HepG2 (cell line): Measurements from ENCODE around the gene ZNF154. TPM values are rescaled to one million over a fixed set of nuclear protein-coding genes. Genes with fewer than 3 reads are reported as not detected.

Experiments used
- CBX2 ChIP-seq, 2 experiments: fragments of 200-600 bp in 1 of 2; sonication (generic); formaldehyde crosslinking in 1 of 2; IDR thresholded peaks; 2 replicates each; pipeline versions ENCODE4 v1.7.0 to v1.8.1; 2018 to 2022; ENCODE audit warnings: low read depth in 2 of 2, low read length in 1 of 2, mild to moderate bottlenecking in 1 of 2, missing genetic modification reagents in 1 of 2
- GABPA ChIP-seq, 2 experiments: IDR thresholded peaks; 2 replicates each; pipeline ENCODE4 v1.6.1; 2011 to 2016; ENCODE audit warnings: low read depth in 2 of 2, low read length in 1 of 2, missing biosample characterization in 1 of 2, missing genetic modification characterization in 1 of 2
- KDM5B ChIP-seq: sonication (generic); formaldehyde crosslinking; IDR thresholded peaks from 2 replicates; pipeline ENCODE4 v1.4.0; 2020; ENCODE audit warnings: missing genetic modification reagents, mild to moderate bottlenecking, borderline replicate concordance
- MAFF ChIP-seq: IDR thresholded peaks from 2 replicates; pipeline ENCODE4 v1.6.1; 2011; ENCODE audit warnings: low read depth, low read length, improper control_type of control experiment
- NFKBIZ ChIP-seq: IDR thresholded peaks from 2 replicates; pipeline ENCODE4 v1.6.1; 2018; ENCODE audit warnings: missing genetic modification reagents, missing compliant biosample characterization
- NFRKB ChIP-seq: fragments of 450-650 bp; IDR thresholded peaks from 2 replicates; pipeline ENCODE4 v1.6.1; 2017
- NONO ChIP-seq, 2 experiments: fragments of 450-650 bp in 1 of 2; sonication (generic) in 1 of 2; formaldehyde crosslinking in 1 of 2; IDR thresholded peaks in 1 of 2; conservative IDR thresholded peaks in 1 of 2; 2 replicates each; pipeline versions ENCODE4 v1.6.1 to v1.8.0; 2017 to 2022; ENCODE audit warnings: mild to moderate bottlenecking in 1 of 2, missing genetic modification reagents in 1 of 2, moderate library complexity in 1 of 2
- NR2F6 ChIP-seq, 2 experiments: IDR thresholded peaks; 2 replicates each; pipeline ENCODE4 v1.6.1; 2016; ENCODE audit warnings: antibody characterized with exemption in 1 of 2, mild to moderate bottlenecking in 1 of 2
- ZBTB8A ChIP-seq: sonication (generic); formaldehyde crosslinking; IDR thresholded peaks from 2 replicates; pipeline ENCODE4 v1.4.0; 2020; ENCODE audit warnings: mild to moderate bottlenecking, low read depth, missing genetic modification reagents, borderline replicate concordance
- ZNF17 ChIP-seq: sonication (generic); formaldehyde crosslinking; IDR thresholded peaks from 2 replicates; pipeline ENCODE4 v1.5.0; 2020; ENCODE audit warnings: mild to moderate bottlenecking, missing genetic modification reagents
- ZNF230 ChIP-seq: sonication (generic); formaldehyde crosslinking; IDR thresholded peaks from 2 replicates; pipeline ENCODE4 v1.4.0; 2020; ENCODE audit warnings: mild to moderate bottlenecking, missing genetic modification reagents
- ZNF33B ChIP-seq: sonication (generic); formaldehyde crosslinking; IDR thresholded peaks from 2 replicates; pipeline ENCODE4 v1.5.1; 2020; ENCODE audit warnings: mild to moderate bottlenecking, missing genetic modification reagents
- ZNF703 ChIP-seq: sonication (generic); formaldehyde crosslinking; IDR thresholded peaks from 2 replicates; pipeline ENCODE4 v1.5.1; 2020; ENCODE audit warnings: missing genetic modification reagents, mild to moderate bottlenecking, moderate library complexity, borderline replicate concordance
- ZNF737 ChIP-seq: sonication (generic); formaldehyde crosslinking; IDR thresholded peaks from 2 replicates; pipeline ENCODE4 v1.5.0; 2020; ENCODE audit warnings: missing genetic modification reagents, mild to moderate bottlenecking, borderline replicate concordance
- ZNF747 ChIP-seq: sonication (generic); formaldehyde crosslinking; IDR thresholded peaks from 2 replicates; pipeline ENCODE4 v1.8.1; 2023; ENCODE audit warnings: missing genetic modification reagents, mild to moderate bottlenecking, borderline replicate concordance
- ZNF772 ChIP-seq: sonication (generic); formaldehyde crosslinking; IDR thresholded peaks from 2 replicates; pipeline ENCODE4 v1.5.0; 2020; ENCODE audit warnings: mild to moderate bottlenecking, missing genetic modification reagents
- ZNF780A ChIP-seq: sonication (generic); formaldehyde crosslinking; IDR thresholded peaks from 2 replicates; pipeline ENCODE4 v1.8.0; 2022; ENCODE audit warnings: mild to moderate bottlenecking, missing genetic modification reagents, moderate library complexity
- ZNF839 ChIP-seq: sonication (generic); formaldehyde crosslinking; IDR thresholded peaks from 2 replicates; pipeline ENCODE4 v1.4.0; 2020; ENCODE audit warnings: missing genetic modification reagents, mild to moderate bottlenecking, borderline replicate concordance
- polyA plus RNA-seq, 8 experiments: library from polyadenylated mRNA; depleted of rRNA in 3 of 8; stranded (reverse) in 7 of 8; unstranded in 1 of 8; fragments of >200 nt; fragmentation: Illumina TruSeq in 4 of 8; extraction: Trizol in 4 of 8; gene quantifications; 2 replicates each; pipeline versions ENCODE4 v1.2.1 to v1.2.3, GENCODE V29; 2011 to 2016; ENCODE audit warnings: low read depth in 4 of 8, missing spikeins in 1 of 8, mixed read lengths in 1 of 8; ENCODE audit not compliant: insufficient read depth in 1 of 8
- total RNA-seq, 5 experiments: library from RNA; depleted of rRNA; stranded (reverse); fragments of >200 nt; fragmentation: Illumina TruSeq; extraction: Trizol; gene quantifications; 2 replicates each; pipeline ENCODE4 v1.2.3, GENCODE V29; 2016; ENCODE audit warnings: low read depth in 1 of 5
- TF ChIP-seq, protein P1 (sequence below): sonication (generic); formaldehyde crosslinking; IDR thresholded peaks from 2 replicates; pipeline ENCODE4 v1.4.0; 2020; ENCODE audit warnings: missing genetic modification reagents, borderline replicate concordance
- TF ChIP-seq, protein P2 (sequence below): IDR thresholded peaks from 2 replicates; pipeline ENCODE4 v1.6.1; 2016; ENCODE audit warnings: low read depth
- TF ChIP-seq, protein P3 (sequence below): sonication (generic); formaldehyde crosslinking; conservative IDR thresholded peaks from 2 replicates; pipeline ENCODE4 v1.4.0; 2020; ENCODE audit warnings: missing genetic modification reagents
- TF ChIP-seq, protein P4 (sequence below): sonication (generic); formaldehyde crosslinking; IDR thresholded peaks from 2 replicates; pipeline ENCODE4 v1.4.0; 2020; ENCODE audit warnings: missing genetic modification reagents

ZNF154 gene
- total and polyA plus RNA-seq, 2 of the 13 experiments (the other 11 are each of a cell fraction or from before 2014, with no cell fraction given), result not detected

DNA sequence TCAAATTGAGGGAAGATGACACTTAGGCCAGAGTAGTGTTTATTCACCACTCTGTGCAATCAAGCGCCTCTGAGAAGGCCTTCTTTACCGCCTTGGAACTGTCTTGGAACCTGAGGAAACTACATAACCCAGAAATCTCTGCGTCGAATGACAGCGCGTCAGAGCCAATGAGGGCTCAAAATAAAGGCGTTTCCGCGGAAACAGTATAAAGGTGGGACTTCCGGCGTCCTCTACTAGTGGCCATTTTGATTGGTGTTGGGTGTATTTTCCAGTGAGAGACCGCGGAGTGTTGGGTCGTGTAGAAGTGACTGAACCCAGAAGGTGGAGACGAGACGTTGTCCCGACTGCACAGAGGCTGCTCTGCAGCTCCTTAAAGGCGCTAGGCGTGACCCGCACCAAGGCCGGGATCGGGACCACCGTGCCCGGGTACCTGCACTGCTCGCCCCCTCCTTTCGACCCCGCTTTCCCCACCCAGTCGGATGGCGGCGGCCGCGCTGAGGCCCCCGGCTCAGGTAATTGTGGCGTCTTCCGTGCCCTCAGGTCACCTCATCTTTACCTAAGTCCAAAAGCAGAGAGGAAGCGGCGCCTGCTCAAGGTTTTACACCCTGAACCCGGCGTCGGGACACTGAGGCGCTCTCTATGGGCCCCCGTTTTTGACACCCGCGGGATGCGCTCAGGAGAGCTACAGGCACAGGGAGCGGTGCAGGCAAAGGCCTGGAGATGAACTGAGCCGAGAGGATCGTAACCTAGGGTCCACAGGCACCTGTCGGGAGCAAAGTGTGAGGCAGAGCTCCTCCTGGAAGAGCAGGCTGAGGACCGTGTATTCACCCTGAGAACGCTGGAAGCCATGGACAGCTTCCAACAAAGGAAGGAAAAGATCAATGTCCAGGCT is 37.8 kb upstream of the ZNF154 start, which contains the start of gene ZNF776 (continued):
- TF ChIP-seq, protein P1, sequence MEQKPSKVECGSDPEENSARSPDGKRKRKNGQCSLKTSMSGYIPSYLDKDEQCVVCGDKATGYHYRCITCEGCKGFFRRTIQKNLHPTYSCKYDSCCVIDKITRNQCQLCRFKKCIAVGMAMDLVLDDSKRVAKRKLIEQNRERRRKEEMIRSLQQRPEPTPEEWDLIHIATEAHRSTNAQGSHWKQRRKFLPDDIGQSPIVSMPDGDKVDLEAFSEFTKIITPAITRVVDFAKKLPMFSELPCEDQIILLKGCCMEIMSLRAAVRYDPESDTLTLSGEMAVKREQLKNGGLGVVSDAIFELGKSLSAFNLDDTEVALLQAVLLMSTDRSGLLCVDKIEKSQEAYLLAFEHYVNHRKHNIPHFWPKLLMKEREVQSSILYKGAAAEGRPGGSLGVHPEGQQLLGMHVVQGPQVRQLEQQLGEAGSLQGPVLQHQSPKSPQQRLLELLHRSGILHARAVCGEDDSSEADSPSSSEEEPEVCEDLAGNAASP (CRISPR knock-in tag), result 0 out of 2 replicates have a peak, but pooled peaks have one; percentile 6
- TF ChIP-seq ZNF33B (CRISPR knock-in tag) (0 out of 2 replicates have a peak, but pooled peaks have one; percentile 48), KDM5B (CRISPR knock-in tag) (peak; percentile 61; the same call in 1 of the 2 replicates), CBX2 (IDR thresholded peaks at IDR 0.05; ENCODE audit: low read depth, low read length) (no peak), CBX2 (CRISPR knock-in tag; IDR thresholded peaks at IDR 0.05; ENCODE audit: low read depth) (no peak), ZNF17 (CRISPR knock-in tag) (no peak), ZNF737 (CRISPR knock-in tag) (no peak), NFRKB (peak; percentile 66), NFKBIZ (no peak), ZBTB8A (CRISPR knock-in tag) (no peak), NR2F6 (IDR thresholded peaks at IDR 0.05) (no peak), NR2F6 (CRISPR knock-in tag; IDR thresholded peaks at IDR 0.05) (no peak), ZNF230 (CRISPR knock-in tag) (no peak), ZNF839 (CRISPR knock-in tag) (no peak), ZNF772 (peak; percentile 77), NONO (IDR thresholded peaks at IDR 0.05) (no peak), NONO (CRISPR knock-in tag; conservative IDR thresholded peaks at IDR 0.05) (0 out of 2 replicates have a peak, but pooled peaks have one; percentile 39), MAFF (no peak), ZNF747 (CRISPR knock-in tag) (no peak; the same call in 1 of the 2 replicates), ZNF780A (CRISPR knock-in tag) (no peak), ZNF703 (no peak), GABPA (IDR thresholded peaks at IDR 0.05; ENCODE audit: low read depth, low read length) (peak; percentile 81), GABPA (CRISPR knock-in tag; IDR thresholded peaks at IDR 0.05; ENCODE audit: low read depth) (peak; percentile 98)
- TF ChIP-seq, protein P2, sequence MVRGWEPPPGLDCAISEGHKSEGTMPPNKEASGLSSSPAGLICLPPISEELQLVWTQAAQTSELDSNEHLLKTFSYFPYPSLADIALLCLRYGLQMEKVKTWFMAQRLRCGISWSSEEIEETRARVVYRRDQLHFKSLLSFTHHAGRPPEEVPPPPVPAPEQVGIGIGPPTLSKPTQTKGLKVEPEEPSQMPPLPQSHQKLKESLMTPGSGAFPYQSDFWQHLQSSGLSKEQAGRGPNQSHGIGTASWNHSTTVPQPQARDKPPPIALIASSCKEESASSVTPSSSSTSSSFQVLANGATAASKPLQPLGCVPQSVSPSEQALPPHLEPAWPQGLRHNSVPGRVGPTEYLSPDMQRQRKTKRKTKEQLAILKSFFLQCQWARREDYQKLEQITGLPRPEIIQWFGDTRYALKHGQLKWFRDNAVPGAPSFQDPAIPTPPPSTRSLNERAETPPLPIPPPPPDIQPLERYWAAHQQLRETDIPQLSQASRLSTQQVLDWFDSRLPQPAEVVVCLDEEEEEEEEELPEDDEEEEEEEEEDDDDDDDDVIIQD (CRISPR knock-in tag), result no peak
- TF ChIP-seq, protein P3, sequence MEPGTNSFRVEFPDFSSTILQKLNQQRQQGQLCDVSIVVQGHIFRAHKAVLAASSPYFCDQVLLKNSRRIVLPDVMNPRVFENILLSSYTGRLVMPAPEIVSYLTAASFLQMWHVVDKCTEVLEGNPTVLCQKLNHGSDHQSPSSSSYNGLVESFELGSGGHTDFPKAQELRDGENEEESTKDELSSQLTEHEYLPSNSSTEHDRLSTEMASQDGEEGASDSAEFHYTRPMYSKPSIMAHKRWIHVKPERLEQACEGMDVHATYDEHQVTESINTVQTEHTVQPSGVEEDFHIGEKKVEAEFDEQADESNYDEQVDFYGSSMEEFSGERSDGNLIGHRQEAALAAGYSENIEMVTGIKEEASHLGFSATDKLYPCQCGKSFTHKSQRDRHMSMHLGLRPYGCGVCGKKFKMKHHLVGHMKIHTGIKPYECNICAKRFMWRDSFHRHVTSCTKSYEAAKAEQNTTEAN (CRISPR knock-in tag), result peak; percentile 70
- TF ChIP-seq, protein P4, sequence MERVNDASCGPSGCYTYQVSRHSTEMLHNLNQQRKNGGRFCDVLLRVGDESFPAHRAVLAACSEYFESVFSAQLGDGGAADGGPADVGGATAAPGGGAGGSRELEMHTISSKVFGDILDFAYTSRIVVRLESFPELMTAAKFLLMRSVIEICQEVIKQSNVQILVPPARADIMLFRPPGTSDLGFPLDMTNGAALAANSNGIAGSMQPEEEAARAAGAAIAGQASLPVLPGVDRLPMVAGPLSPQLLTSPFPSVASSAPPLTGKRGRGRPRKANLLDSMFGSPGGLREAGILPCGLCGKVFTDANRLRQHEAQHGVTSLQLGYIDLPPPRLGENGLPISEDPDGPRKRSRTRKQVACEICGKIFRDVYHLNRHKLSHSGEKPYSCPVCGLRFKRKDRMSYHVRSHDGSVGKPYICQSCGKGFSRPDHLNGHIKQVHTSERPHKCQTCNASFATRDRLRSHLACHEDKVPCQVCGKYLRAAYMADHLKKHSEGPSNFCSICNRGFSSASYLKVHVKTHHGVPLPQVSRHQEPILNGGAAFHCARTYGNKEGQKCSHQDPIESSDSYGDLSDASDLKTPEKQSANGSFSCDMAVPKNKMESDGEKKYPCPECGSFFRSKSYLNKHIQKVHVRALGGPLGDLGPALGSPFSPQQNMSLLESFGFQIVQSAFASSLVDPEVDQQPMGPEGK, result peak; percentile 12; the same call in 1 of the 2 replicates
